ENCODE data around the gene POGK. TPM values are rescaled to one million over a fixed set of nuclear protein-coding genes. Genes with fewer than 3 reads are reported as not detected.

The POGK gene
- total and polyA plus RNA-seq, 10 of the 15 experiments (the other 5 are each of a cell fraction or from before 2014, with no cell fraction given): 5.3 to 34.6 (median 18.7) TPM

DNA sequence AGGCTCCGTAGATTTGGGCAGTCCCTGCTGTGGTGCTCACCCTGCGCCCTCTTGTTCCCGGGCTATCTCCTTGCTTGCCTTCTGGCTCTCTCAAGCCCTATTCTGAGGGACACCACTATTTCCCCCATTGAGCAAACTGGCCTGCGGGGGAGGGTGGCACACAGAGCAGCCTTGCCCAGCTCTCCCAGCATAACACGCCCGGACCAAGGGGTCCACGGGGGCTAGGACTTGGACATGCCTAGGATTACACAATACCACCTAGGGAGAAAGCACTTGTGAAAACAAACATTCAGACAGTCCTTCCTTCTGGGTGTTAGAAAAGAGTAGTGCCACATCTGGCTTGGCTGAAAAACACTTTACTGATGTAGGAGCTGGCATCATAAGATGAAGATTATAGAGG, 29.4 kb downstream of the POGK start (continued):
- TF ChIP-seq, protein P1, sequence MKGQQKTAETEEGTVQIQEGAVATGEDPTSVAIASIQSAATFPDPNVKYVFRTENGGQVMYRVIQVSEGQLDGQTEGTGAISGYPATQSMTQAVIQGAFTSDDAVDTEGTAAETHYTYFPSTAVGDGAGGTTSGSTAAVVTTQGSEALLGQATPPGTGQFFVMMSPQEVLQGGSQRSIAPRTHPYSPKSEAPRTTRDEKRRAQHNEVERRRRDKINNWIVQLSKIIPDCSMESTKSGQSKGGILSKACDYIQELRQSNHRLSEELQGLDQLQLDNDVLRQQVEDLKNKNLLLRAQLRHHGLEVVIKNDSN (IDR thresholded peaks at IDR 0.05; ENCODE audit: borderline replicate concordance, extremely low read length, insufficient read depth, low read depth, low read length): no peak
- TF ChIP-seq NR2C2 (IDR thresholded peaks at IDR 0.05; ENCODE audit: borderline replicate concordance, control insufficient read depth, insufficient read length, low read depth) (no peak), CREM (IDR thresholded peaks at IDR 0.05; ENCODE audit: low read depth) (no peak), FOXM1 (IDR thresholded peaks at IDR 0.05; ENCODE audit: low read depth, low read length) (no peak), SREBF1 (IDR thresholded peaks at IDR 0.05; ENCODE audit: low read length) (no peak), ZBED1 (IDR thresholded peaks at IDR 0.05; ENCODE audit: borderline replicate concordance) (no peak), RCOR1 (conservative IDR thresholded peaks at IDR 0.05; ENCODE audit: low read depth, low read length) (no peak), ESRRA (IDR thresholded peaks at IDR 0.05; ENCODE audit: low read length) (no peak), EP300 (IDR thresholded peaks at IDR 0.05; ENCODE audit: borderline replicate concordance in 1 of 2, control insufficient read depth in 1 of 2, low read depth in 2 of 2, low read length in 2 of 2) (no peak), POLR2A (IDR thresholded peaks at IDR 0.05; ENCODE audit: low read depth, low read length) (no peak), HDAC6 (IDR thresholded peaks at IDR 0.05; ENCODE audit: unreplicated experiment) (no peak)
- TF ChIP-seq, protein P2, sequence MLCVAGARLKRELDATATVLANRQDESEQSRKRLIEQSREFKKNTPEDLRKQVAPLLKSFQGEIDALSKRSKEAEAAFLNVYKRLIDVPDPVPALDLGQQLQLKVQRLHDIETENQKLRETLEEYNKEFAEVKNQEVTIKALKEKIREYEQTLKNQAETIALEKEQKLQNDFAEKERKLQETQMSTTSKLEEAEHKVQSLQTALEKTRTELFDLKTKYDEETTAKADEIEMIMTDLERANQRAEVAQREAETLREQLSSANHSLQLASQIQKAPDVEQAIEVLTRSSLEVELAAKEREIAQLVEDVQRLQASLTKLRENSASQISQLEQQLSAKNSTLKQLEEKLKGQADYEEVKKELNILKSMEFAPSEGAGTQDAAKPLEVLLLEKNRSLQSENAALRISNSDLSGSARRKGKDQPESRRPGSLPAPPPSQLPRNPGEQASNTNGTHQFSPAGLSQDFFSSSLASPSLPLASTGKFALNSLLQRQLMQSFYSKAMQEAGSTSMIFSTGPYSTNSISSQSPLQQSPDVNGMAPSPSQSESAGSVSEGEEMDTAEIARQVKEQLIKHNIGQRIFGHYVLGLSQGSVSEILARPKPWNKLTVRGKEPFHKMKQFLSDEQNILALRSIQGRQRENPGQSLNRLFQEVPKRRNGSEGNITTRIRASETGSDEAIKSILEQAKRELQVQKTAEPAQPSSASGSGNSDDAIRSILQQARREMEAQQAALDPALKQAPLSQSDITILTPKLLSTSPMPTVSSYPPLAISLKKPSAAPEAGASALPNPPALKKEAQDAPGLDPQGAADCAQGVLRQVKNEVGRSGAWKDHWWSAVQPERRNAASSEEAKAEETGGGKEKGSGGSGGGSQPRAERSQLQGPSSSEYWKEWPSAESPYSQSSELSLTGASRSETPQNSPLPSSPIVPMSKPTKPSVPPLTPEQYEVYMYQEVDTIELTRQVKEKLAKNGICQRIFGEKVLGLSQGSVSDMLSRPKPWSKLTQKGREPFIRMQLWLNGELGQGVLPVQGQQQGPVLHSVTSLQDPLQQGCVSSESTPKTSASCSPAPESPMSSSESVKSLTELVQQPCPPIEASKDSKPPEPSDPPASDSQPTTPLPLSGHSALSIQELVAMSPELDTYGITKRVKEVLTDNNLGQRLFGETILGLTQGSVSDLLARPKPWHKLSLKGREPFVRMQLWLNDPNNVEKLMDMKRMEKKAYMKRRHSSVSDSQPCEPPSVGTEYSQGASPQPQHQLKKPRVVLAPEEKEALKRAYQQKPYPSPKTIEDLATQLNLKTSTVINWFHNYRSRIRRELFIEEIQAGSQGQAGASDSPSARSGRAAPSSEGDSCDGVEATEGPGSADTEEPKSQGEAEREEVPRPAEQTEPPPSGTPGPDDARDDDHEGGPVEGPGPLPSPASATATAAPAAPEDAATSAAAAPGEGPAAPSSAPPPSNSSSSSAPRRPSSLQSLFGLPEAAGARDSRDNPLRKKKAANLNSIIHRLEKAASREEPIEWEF (IDR thresholded peaks at IDR 0.05; ENCODE audit: insufficient replicate concordance, low read depth, low read length): no peak
